ENCODE data around the gene SGO2.

DNA sequence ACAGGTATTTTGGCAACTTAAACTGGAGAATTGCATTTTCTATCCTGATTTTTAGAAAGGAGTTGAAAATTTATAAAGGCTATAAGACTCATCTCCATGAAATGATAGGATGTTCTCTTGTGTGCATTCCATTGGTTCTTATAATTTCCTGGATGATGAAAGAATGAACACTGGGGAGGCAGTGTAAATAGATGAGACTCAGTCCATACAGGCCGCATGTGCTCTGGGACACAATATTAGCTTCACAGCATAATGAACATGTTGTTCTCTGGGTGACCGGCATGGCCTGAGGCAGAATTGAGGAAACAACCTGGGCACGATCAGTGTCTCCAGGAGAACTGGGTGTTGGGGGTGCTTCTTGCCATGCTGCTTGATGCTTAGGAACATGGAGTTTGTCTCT lies 98.7 kb downstream of the SGO2 start:
- TF ChIP-seq EZH2phosphoT487 (IDR thresholded peaks at IDR 0.05; ENCODE audit: insufficient read depth, low read depth) = no peak
- no peak for TF ChIP-seq EZH2 (IDR thresholded peaks at IDR 0.05; ENCODE audit: insufficient read depth, poor library complexity, severe bottlenecking)
